HCT116 (cell line): Measurements from ENCODE around the gene METTL24.

ENCODE experiments used
- EGR1 ChIP-seq: IDR thresholded peaks from 2 replicates; pipeline ENCODE4 v1.6.1; 2012; ENCODE audit warnings: low read depth
- EZH2phosphoT487 ChIP-seq: fragments of 200-600 bp; IDR thresholded peaks from 2 replicates; pipeline ENCODE4 v1.6.1; 2018; ENCODE audit warnings: antibody characterized with exemption, borderline replicate concordance
- POLR2A ChIP-seq: IDR thresholded peaks from 2 replicates; pipeline ENCODE4 v1.7.0; 2011; ENCODE audit warnings: borderline replicate concordance; ENCODE audit not compliant: insufficient read depth, insufficient read length; ENCODE audit errors: extremely low read depth
- POLR2AphosphoS5 ChIP-seq: IDR thresholded peaks from 2 replicates; pipeline ENCODE4 v1.6.1; 2011; ENCODE audit warnings: mild to moderate bottlenecking, low read depth, low read length, moderate library complexity
- SRF ChIP-seq: IDR thresholded peaks from 2 replicates; pipeline ENCODE4 v1.6.1; 2012; ENCODE audit warnings: low read depth
- ZNF274 ChIP-seq: fragments of 200-500 bp; sonication (Bioruptor generic); IDR thresholded peaks from 2 replicates; pipeline ENCODE4 v1.6.1; 2014; ENCODE audit warnings: mild to moderate bottlenecking, low read depth, low read length, inconsistent platforms
- TF ChIP-seq, protein P1 (sequence below), 3 experiments: fragments of 200-600 bp in 1 of 3; sonication (generic) in 1 of 3; IDR thresholded peaks in 2 of 3; conservative IDR thresholded peaks in 1 of 3; 2 replicates each; pipeline ENCODE4 v1.5.1; 2012 to 2017; ENCODE audit warnings: low read depth in 2 of 3, low read length in 2 of 3, antibody characterized with exemption in 1 of 3, borderline replicate concordance in 1 of 3, control low read depth in 1 of 3, mild to moderate bottlenecking in 1 of 3, mixed read lengths in 1 of 3, mixed run types in 1 of 3, moderate library complexity in 1 of 3; ENCODE audit not compliant: insufficient read depth in 1 of 3
- TF ChIP-seq, protein P2 (sequence below): IDR thresholded peaks from 2 replicates; pipeline ENCODE4 v1.6.1; 2011; ENCODE audit warnings: mild to moderate bottlenecking, low read length, moderate library complexity; ENCODE audit not compliant: insufficient replicate concordance; ENCODE audit errors: extremely low read depth
- TF ChIP-seq, protein P3 (sequence below): IDR thresholded peaks from 2 replicates; pipeline ENCODE4 v1.6.1; 2012

DNA sequence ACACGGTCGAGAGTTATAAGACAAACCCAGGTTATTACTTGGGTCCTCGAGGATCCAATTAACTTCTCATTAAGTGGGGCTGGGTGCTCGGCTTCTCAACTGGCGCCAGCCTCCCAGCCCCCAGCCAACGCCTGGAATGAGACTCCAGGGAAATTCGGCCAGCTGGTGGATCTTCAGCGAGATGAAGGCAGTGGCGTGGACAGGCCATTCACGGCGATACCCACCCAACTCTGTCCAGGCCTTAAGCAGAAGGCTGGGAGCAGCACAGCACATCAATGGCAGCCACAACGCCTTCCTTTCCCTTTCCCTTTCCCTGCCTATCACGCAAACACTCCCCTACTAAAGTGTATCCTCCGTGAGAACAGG lies 868 bp downstream of the METTL24 start:
- TF ChIP-seq SRF, result no peak
- TF ChIP-seq, protein P1, sequence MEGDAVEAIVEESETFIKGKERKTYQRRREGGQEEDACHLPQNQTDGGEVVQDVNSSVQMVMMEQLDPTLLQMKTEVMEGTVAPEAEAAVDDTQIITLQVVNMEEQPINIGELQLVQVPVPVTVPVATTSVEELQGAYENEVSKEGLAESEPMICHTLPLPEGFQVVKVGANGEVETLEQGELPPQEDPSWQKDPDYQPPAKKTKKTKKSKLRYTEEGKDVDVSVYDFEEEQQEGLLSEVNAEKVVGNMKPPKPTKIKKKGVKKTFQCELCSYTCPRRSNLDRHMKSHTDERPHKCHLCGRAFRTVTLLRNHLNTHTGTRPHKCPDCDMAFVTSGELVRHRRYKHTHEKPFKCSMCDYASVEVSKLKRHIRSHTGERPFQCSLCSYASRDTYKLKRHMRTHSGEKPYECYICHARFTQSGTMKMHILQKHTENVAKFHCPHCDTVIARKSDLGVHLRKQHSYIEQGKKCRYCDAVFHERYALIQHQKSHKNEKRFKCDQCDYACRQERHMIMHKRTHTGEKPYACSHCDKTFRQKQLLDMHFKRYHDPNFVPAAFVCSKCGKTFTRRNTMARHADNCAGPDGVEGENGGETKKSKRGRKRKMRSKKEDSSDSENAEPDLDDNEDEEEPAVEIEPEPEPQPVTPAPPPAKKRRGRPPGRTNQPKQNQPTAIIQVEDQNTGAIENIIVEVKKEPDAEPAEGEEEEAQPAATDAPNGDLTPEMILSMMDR (IDR thresholded peaks at IDR 0.05 in 2 of 3, conservative IDR thresholded peaks at IDR 0.05 in 1 of 3; ENCODE audit: borderline replicate concordance in 1 of 3, insufficient read depth in 1 of 3, low read depth in 2 of 3, low read length in 2 of 3), result no peak
- TF ChIP-seq, protein P2, sequence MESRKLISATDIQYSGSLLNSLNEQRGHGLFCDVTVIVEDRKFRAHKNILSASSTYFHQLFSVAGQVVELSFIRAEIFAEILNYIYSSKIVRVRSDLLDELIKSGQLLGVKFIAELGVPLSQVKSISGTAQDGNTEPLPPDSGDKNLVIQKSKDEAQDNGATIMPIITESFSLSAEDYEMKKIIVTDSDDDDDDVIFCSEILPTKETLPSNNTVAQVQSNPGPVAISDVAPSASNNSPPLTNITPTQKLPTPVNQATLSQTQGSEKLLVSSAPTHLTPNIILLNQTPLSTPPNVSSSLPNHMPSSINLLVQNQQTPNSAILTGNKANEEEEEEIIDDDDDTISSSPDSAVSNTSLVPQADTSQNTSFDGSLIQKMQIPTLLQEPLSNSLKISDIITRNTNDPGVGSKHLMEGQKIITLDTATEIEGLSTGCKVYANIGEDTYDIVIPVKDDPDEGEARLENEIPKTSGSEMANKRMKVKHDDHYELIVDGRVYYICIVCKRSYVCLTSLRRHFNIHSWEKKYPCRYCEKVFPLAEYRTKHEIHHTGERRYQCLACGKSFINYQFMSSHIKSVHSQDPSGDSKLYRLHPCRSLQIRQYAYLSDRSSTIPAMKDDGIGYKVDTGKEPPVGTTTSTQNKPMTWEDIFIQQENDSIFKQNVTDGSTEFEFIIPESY, result no peak
- TF ChIP-seq, protein P3, sequence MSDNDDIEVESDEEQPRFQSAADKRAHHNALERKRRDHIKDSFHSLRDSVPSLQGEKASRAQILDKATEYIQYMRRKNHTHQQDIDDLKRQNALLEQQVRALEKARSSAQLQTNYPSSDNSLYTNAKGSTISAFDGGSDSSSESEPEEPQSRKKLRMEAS, result no peak
- no peak for TF ChIP-seq EGR1
- no peak for TF ChIP-seq POLR2A
- no peak for TF ChIP-seq POLR2AphosphoS5
- TF ChIP-seq EZH2phosphoT487, result no peak
- TF ChIP-seq ZNF274, result no peak
